Lower lobe of right lung (tissue), 2 donors: ENCODE results near the gene SH3RF3. TPM values are rescaled to one million over a fixed set of nuclear protein-coding genes. Genes with fewer than 3 reads are reported as not detected.

Source experiments
- ATAC-seq, 2 donors: fragments of 200-7000 bp; cut with Tn5 transposase; one replicate each; pipeline ENCODE4 v1.9.1; 2020 to 2022; ENCODE audit warnings: mild to moderate bottlenecking in 2 of 2, moderate library complexity in 2 of 2
- DNase-seq: peaks from one replicate; pipeline ENCODE4 v3.0.0-alpha.2; 2020
- H3K27ac ChIP-seq: fragments of 200-600 bp; one replicate; pipeline ENCODE4 v1.8.0; 2022
- H3K27me3 ChIP-seq: fragments of 200-600 bp; one replicate; pipeline ENCODE4 v1.8.0; 2022; ENCODE audit warnings: low read depth
- H3K36me3 ChIP-seq: fragments of 200-600 bp; one replicate; pipeline ENCODE4 v1.8.0; 2022; ENCODE audit warnings: mild to moderate bottlenecking
- H3K4me1 ChIP-seq: fragments of 200-600 bp; one replicate; pipeline ENCODE4 v1.8.0; 2022
- H3K4me3 ChIP-seq: fragments of 200-600 bp; one replicate; pipeline ENCODE4 v1.8.0; 2022; ENCODE audit warnings: mild to moderate bottlenecking
- H3K9me3 ChIP-seq: fragments of 200-600 bp; one replicate; pipeline ENCODE4 v1.8.0; 2022
- intact Hi-C: fragments of 100-400 bp; cut with DNase I; formaldehyde crosslinking; loops from one replicate; pipeline ENCODE4 v1.11.0; 2022
- total RNA-seq: library from RNA; stranded (reverse); fragmentation: NEBNext Ultra II Directional; extraction: Animal tissue kit (Norgen Biotek cat#: 25700); gene quantifications from one replicate; pipeline ENCODE4 v1.2.1, GENCODE V29; 2021
- TF ChIP-seq, protein P1 (sequence below): fragments of 200-600 bp; IDR thresholded peaks from one replicate; pipeline ENCODE4 v1.8.0; 2022; ENCODE audit warnings: antibody characterized with exemption, mild to moderate bottlenecking
- donor health status: DM: no; HTN: yes; CAD: no; lungs with severe emphysema.

SH3RF3 gene
- total RNA-seq, 1 donor from 2014 or later, result 5.7 TPM

DNA sequence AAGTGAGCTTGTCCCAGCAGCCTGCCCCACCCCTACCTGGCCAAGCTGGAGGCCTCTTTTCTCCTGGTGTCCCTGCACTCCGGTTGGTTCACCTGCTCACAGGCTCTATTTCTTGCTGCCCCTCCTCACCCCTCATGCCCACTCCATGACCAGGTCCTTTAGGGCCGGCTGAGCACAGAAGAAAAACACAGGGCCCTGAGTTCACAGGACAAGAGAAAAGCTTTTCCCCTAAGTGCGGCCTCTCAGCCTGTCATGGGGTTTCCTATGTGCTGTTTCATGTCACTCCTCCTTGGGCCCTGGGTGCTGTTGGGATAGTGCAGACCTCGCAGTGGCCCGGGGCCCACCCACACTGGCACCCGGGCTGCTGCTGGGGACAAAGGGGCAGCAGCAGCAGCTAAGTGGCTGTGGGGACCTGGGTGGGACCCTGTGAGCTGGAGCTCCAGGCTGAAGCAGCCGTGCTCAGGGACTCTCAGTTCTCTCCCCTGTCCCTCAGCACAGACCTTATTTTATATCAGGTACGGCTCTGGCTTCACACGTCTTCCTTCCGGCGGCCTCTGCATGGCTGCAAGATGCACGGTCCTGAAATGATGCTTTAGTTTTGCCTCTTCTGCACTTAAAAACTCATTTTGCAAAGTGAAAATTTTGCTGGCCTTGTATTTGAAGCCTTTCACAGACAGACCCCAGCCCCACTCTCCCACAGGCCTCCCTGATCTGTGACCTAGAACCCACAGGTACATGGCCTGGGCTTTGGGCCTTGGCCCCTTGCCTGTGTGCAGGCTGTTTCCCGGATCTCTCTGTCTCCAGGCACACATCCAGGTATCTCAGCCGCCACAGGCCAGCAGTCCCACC lies 71.8 kb downstream of the SH3RF3 start:
- DNase-seq, result no peak
- no peaks in the 10 kb centered on the region for H3K36me3 ChIP-seq
- no peak overlapping the region for H3K4me3 ChIP-seq
- H3K9me3 ChIP-seq, result no peaks in the 10 kb centered on the region
- no peak for ATAC-seq
- intact Hi-C loops, result no loop called here
- TF ChIP-seq, protein P1, sequence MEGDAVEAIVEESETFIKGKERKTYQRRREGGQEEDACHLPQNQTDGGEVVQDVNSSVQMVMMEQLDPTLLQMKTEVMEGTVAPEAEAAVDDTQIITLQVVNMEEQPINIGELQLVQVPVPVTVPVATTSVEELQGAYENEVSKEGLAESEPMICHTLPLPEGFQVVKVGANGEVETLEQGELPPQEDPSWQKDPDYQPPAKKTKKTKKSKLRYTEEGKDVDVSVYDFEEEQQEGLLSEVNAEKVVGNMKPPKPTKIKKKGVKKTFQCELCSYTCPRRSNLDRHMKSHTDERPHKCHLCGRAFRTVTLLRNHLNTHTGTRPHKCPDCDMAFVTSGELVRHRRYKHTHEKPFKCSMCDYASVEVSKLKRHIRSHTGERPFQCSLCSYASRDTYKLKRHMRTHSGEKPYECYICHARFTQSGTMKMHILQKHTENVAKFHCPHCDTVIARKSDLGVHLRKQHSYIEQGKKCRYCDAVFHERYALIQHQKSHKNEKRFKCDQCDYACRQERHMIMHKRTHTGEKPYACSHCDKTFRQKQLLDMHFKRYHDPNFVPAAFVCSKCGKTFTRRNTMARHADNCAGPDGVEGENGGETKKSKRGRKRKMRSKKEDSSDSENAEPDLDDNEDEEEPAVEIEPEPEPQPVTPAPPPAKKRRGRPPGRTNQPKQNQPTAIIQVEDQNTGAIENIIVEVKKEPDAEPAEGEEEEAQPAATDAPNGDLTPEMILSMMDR, result no peak
- no peak overlapping the region for H3K27ac ChIP-seq
- H3K4me1 ChIP-seq, result peaks cover 6% of the 10 kb centered on the region
- no peaks in the 10 kb centered on the region for H3K27me3 ChIP-seq

DNA sequence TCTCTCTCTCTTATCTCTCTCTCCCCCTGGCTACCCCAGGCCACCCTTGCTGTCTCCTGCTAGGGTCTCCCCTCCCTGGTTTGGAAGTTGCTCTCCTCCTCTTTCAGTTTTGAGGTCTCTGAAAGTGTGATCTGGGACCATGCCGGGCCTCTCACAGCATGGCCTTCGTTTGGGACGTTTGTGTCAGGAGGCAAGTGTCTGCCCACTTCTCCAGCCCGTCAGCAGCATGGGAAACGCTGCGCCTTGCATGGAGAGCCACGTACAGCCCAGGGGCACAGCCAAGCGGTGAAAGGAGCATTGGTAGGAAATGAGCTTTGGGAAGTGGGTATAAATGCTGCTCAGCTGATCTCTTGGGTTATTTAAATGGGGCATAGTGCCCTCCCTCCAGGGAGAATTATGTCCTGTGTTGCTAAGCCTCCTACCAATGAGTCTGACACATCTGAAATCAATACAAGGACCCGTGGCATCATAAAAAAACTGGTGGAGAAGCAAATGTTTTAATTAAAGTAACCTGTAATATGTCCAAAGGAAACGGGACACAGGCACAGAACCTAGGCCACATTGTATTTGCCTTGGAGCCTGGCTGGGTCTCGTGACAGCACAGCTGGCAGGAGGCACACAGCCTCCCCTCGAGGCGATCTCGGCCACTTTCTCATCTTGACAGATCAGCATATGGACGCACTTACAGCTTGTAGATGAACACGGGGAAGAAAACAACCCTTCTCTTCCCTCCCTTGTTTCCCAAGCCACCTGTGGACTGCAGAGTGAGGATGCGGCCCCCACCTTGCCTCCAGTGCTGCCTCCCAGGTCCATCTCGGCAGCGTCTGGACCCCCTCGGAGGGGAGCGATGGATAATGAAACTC lies 72.7 kb downstream of the SH3RF3 start:
- DNase-seq (no peak), ATAC-seq (no peak)
- intact Hi-C loops, result no loop called here

GRCh38 chr2:109202486-109202885 lies 73.5 kb downstream of the SH3RF3 start:
- ATAC-seq (no peak), DNase-seq (no peak)
- no peak overlapping the region for H3K4me3 ChIP-seq
- no peaks in the 10 kb centered on the region for H3K27me3 ChIP-seq
- no peak overlapping the region for H3K27ac ChIP-seq
- H3K36me3 ChIP-seq, result no peaks in the 10 kb centered on the region
- no peaks in the 10 kb centered on the region for H3K4me1 ChIP-seq
- H3K9me3 ChIP-seq, result no peaks in the 10 kb centered on the region
- TF ChIP-seq, protein P1, result no peak
- intact Hi-C loops, result no loop called here

More for the DNA sequence above, 72.7 kb downstream of the SH3RF3 start:
- Histone ChIP-seq H3K4me1 (no peaks in the 10 kb centered on the region), H3K4me3 (no peak overlapping the region), H3K27ac (no peak overlapping the region), H3K9me3 (no peaks in the 10 kb centered on the region), H3K27me3 (no peaks in the 10 kb centered on the region), H3K36me3 (no peaks in the 10 kb centered on the region)
- TF ChIP-seq, protein P1, result no peak

DNA sequence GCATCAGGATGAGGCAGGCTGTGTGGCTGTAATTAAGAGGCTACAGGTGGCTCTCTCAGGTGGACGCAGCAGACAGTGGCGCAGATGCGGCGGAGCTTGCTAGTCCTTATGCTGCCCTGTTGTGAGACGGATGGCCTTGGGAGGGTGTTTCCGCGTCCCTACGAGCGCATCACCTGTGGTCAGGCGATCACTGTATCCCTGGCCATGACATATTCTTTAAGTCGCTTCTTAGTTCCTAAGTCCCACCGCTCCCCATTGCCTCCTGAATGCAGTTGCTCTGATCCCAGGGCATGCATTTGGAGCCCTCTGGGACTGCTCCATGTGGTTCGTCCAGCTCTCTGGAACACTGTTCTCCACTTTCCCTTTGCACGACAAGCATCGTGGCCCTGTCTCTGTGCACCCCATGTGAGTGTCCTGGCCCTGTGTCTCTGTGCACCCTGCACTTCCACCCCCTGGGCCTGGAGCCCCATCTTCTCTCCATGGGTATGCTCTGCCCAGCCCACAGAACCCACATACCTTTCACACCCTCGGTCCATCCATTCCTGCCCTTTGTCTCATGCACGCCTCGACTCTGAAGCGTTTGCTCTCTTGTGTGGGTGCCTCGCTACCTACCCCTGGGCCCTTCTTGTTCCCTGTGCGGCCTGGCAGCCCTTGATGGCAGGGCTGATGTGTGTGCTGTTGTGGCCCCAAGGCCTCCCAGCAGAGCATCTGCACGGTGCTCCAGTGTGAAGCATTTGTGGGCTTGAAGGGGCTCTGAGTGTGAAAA lies 74.4 kb downstream of the SH3RF3 start:
- Histone ChIP-seq H3K9me3 (no peaks in the 10 kb centered on the region), H3K4me3 (no peak overlapping the region), H3K27ac (no peak overlapping the region), H3K36me3 (no peaks in the 10 kb centered on the region), H3K27me3 (no peaks in the 10 kb centered on the region), H3K4me1 (no peaks in the 10 kb centered on the region)
- ATAC-seq, result peak in 1 of 2 donors; percentile 14
- TF ChIP-seq, protein P1, result no peak
- DNase-seq, result no peak
- intact Hi-C loops, result no loop called here

DNA sequence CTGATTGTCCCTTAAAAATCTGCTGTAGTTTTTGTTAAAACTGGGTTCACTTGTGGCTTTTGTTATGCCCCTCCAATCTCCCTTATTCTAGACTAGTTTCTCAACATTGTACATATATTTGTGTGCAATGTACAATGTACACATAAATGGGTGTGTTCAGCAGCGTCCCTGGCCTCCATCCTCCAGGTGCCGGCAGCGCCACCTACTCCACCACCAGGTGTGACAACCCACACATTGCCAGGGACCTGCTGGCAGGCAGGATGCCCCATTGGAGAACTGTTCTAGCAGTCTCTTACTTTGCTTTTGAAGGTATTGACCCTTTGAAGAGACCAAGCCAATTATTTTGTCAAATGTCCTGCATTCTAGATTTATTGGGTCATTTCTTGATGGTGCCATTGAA lies 75.4 kb downstream of the SH3RF3 start:
- peaks cover 6% of the 10 kb centered on the region for H3K4me1 ChIP-seq
- H3K9me3 ChIP-seq, result no peaks in the 10 kb centered on the region
- ATAC-seq (no peak), DNase-seq (no peak)
- H3K27me3 ChIP-seq, result no peaks in the 10 kb centered on the region
- TF ChIP-seq, protein P1, result no peak
- no peaks in the 10 kb centered on the region for H3K36me3 ChIP-seq
- no peak overlapping the region for H3K4me3 ChIP-seq
- no peak overlapping the region for H3K27ac ChIP-seq
- intact Hi-C loops, result no loop called here
